CD4-positive, alpha-beta T cell (primary cell): ENCODE data around the gene PCDH9. TPM values are rescaled to one million over a fixed set of nuclear protein-coding genes. Genes with fewer than 3 reads are reported as not detected.
"Not testable (repeated sequence)": the region's sequence is repeated elsewhere in the genome, so short reads cannot be mapped to it uniquely, and the experiment has no call there.

Source experiments
- ATAC-seq: fragments of 200-7000 bp; cut with Tn5 transposase; one replicate; pipeline ENCODE4 v1.10.0; 2022; ENCODE audit warnings: mild to moderate bottlenecking; ENCODE audit not compliant: poor library complexity
- CTCF ChIA-PET: fragments of 350-600 bp; sonication (Branson Sonifier 250); formaldehyde crosslinking; loops from one replicate; lab custom pipeline; 2021; ENCODE audit warnings: antibody characterized with exemption, inconsistent platforms; lab: Charles Lee
- POLR2A ChIA-PET: fragments of 350-600 bp; sonication (Branson Sonifier 250); formaldehyde crosslinking; loops from one replicate; lab custom pipeline; 2021; ENCODE audit warnings: antibody characterized with exemption, inconsistent platforms; lab: Charles Lee
- DNase-seq, 14 experiments: peaks; one replicate each; pipeline ENCODE4 v3.0.0-alpha.2; 2013 to 2020; ENCODE audit warnings: mixed read lengths in 2 of 14
- H3K27ac ChIP-seq, 2 donors: one replicate each; pipeline versions ENCODE4 v1.5.1 to v1.7.0; 2013; ENCODE audit warnings: low read length in 2 of 2, low read depth in 1 of 2, mild to moderate bottlenecking in 1 of 2
- H3K27me3 ChIP-seq, 2 experiments: 1 replicate in 1 of 2; 2 replicates in 1 of 2; pipeline versions ENCODE4 v1.6.1 to v1.7.0; 2013; ENCODE audit warnings: low read length in 2 of 2, control low read depth in 1 of 2, mild to moderate bottlenecking in 1 of 2, moderate library complexity in 1 of 2; ENCODE audit not compliant: insufficient read depth in 2 of 2, control insufficient read depth in 1 of 2
- H3K36me3 ChIP-seq: one replicate; pipeline ENCODE4 v1.6.1; 2013; ENCODE audit warnings: low read length, control low read depth; ENCODE audit not compliant: insufficient read depth
- H3K4me1 ChIP-seq: one replicate; pipeline ENCODE4 v1.6.1; 2013; ENCODE audit warnings: low read length, control low read depth; ENCODE audit not compliant: insufficient read depth
- H3K4me3 ChIP-seq: one replicate; pipeline ENCODE4 v1.5.1; 2013; ENCODE audit warnings: mild to moderate bottlenecking, low read length, moderate library complexity
- H3K9me3 ChIP-seq, 2 experiments: 1 replicate in 1 of 2; 2 replicates in 1 of 2; pipeline versions ENCODE4 v1.6.1 to v1.7.0; 2013; ENCODE audit warnings: low read length in 2 of 2, mild to moderate bottlenecking in 2 of 2, control low read depth in 1 of 2, moderate library complexity in 1 of 2; ENCODE audit not compliant: control insufficient read depth in 1 of 2, insufficient read depth in 1 of 2
- H3K27ac Mint-ChIP-seq: one replicate; pipeline ENCODE4 v1.8.0; 2020; ENCODE audit warnings: mixed read lengths
- H3K27me3 Mint-ChIP-seq: one replicate; pipeline ENCODE4 v1.8.0; 2021; ENCODE audit warnings: mixed read lengths
- H3K36me3 Mint-ChIP-seq: one replicate; pipeline ENCODE4 v1.8.0; 2021; ENCODE audit warnings: low read depth, mixed read lengths
- H3K4me1 Mint-ChIP-seq: one replicate; pipeline ENCODE4 v1.8.0; 2021; ENCODE audit warnings: low read depth, mixed read lengths
- H3K4me3 Mint-ChIP-seq: one replicate; pipeline ENCODE4 v1.8.0; 2020; ENCODE audit warnings: mild to moderate bottlenecking, mixed read lengths
- H3K9me3 Mint-ChIP-seq: one replicate; pipeline ENCODE4 v1.8.0; 2020; ENCODE audit warnings: mixed read lengths
- CTCF ChIP-seq: fragments of 200-600 bp; IDR thresholded peaks from one replicate; pipeline ENCODE4 v1.8.0; 2022; ENCODE audit warnings: antibody characterized with exemption, mild to moderate bottlenecking
- intact Hi-C, 2 experiments: fragments of 100-400 bp; cut with DNase I in 1 of 2; cut with micrococcal nuclease in 1 of 2; formaldehyde crosslinking; loops; one replicate each; pipeline versions ENCODE4 v1.15.1 to v1.9.0; 2023 to 2025; cut with DNase I, micrococcal nuclease
- total RNA-seq, 174 experiments: library from RNA in 2 of 174; stranded (reverse) in 2 of 174; gene quantifications; one replicate each; pipeline ENCODE4 v1.2.3 and lab custom pipeline; 2021 to 2026

Gene PCDH9
- total RNA-seq, 2 experiments from 2014 or later = 0.08 to 0.19 TPM

- Histone ChIP-seq H3K4me1 (no peaks in the 10 kb centered on the region), H3K36me3 (no peaks in the 10 kb centered on the region), H3K27ac (no peak overlapping the region), H3K27me3 (no peaks in the 10 kb centered on the region), H3K9me3 (no peaks in the 10 kb centered on the region), H3K4me3 (no peak overlapping the region)
- H3K4me3 Mint-ChIP-seq = no peak overlapping the region
- no peaks in the 10 kb centered on the region for H3K27me3 Mint-ChIP-seq
- no peaks in the 10 kb centered on the region for H3K4me1 Mint-ChIP-seq
- H3K9me3 Mint-ChIP-seq = no peaks in the 10 kb centered on the region
- DNase-seq (no peak), ATAC-seq (no peak)
- intact Hi-C loops = no loop called here
- no peaks in the 10 kb centered on the region for H3K36me3 Mint-ChIP-seq
- no peak overlapping the region for H3K27ac Mint-ChIP-seq
- ChIA-PET POLR2A (no interaction called here), CTCF (no interaction called here)
- TF ChIP-seq CTCF = no peak
These were observed 132.2 kb downstream of the PCDH9 start for GRCh38 chr13:67097892-67098452.

DNA sequence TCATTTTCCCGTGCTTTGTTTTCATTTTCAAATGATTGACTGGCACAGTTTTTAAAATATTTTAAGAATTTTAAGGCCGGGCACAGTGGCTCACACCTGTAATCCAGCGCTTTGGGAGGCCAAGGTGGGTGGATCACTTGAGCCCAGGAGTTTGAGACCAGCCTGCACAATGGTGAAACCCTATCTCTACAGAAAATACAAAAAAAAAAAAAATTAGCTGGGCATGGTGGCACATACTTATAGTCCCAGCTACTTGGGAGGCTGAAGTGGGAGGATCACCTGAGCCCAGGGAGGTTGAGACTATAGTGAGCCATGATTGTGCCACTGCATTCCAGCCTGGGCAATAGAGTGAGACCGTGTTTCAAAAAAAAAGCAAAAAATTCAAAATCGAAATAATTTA lies 133.2 kb downstream of the PCDH9 start:
- DNase-seq = not testable (repeated sequence)

GRCh38 chr13:67096418-67096817 lies 133.7 kb downstream of the PCDH9 start:
- Mint-ChIP-seq H3K27ac (no peak overlapping the region), H3K4me1 (no peaks in the 10 kb centered on the region), H3K27me3 (no peaks in the 10 kb centered on the region), H3K9me3 (no peaks in the 10 kb centered on the region), H3K4me3 (no peak overlapping the region), H3K36me3 (no peaks in the 10 kb centered on the region)
- no peak for TF ChIP-seq CTCF
- H3K4me1 ChIP-seq = no peaks in the 10 kb centered on the region
- no peaks in the 10 kb centered on the region for H3K36me3 ChIP-seq
- ChIA-PET CTCF (no interaction called here), POLR2A (no interaction called here)
- H3K27ac ChIP-seq = no peak overlapping the region
- no peaks in the 10 kb centered on the region for H3K27me3 ChIP-seq
- DNase-seq = no peak
- no peaks in the 10 kb centered on the region for H3K9me3 ChIP-seq
- intact Hi-C loops = no loop called here
- no peak for ATAC-seq
- H3K4me3 ChIP-seq = no peak overlapping the region

More for the DNA sequence above, 133.2 kb downstream of the PCDH9 start:
- H3K4me1 ChIP-seq, H3K36me3 Mint-ChIP-seq, H3K27ac ChIP-seq, H3K27me3 ChIP-seq, H3K9me3 Mint-ChIP-seq, H3K4me1 Mint-ChIP-seq, CTCF ChIA-PET, H3K9me3 ChIP-seq, H3K36me3 ChIP-seq, H3K4me3 Mint-ChIP-seq, POLR2A ChIA-PET, H3K27ac Mint-ChIP-seq, H3K4me3 ChIP-seq, intact Hi-C loops, H3K27me3 Mint-ChIP-seq, ATAC-seq: not testable (repeated sequence)

GRCh38 chr13:67095621-67096020 lies 134.5 kb downstream of the PCDH9 start:
- CTCF ChIA-PET = no interaction called here
- no peaks in the 10 kb centered on the region for H3K4me1 ChIP-seq
- Mint-ChIP-seq H3K36me3 (no peaks in the 10 kb centered on the region), H3K4me1 (no peaks in the 10 kb centered on the region), H3K9me3 (no peaks in the 10 kb centered on the region), H3K27me3 (no peaks in the 10 kb centered on the region), H3K27ac (no peak overlapping the region), H3K4me3 (no peak overlapping the region)
- no peak overlapping the region for H3K4me3 ChIP-seq
- intact Hi-C loops = no loop called here
- POLR2A ChIA-PET = no interaction called here
- H3K27me3 ChIP-seq = no peaks in the 10 kb centered on the region
- ATAC-seq (no peak), DNase-seq (no peak)
- H3K36me3 ChIP-seq = no peaks in the 10 kb centered on the region
- no peak for TF ChIP-seq CTCF
- no peak overlapping the region for H3K27ac ChIP-seq
- no peaks in the 10 kb centered on the region for H3K9me3 ChIP-seq
